HG03354 (cell line): ENCODE results near the gene C3orf18.
A peak's percentile ranks its signal among the peaks of the same experiment; 100 is the strongest.

ENCODE experiments used
- ATAC-seq: cut with Tn5 transposase; IDR thresholded peaks from one replicate; pipeline ENCODE4 v1.9.1; 2021; ENCODE audit warnings: mild to moderate bottlenecking; ENCODE audit not compliant: unreplicated experiment, poor library complexity, severe bottlenecking

C3orf18 gene

DNA sequence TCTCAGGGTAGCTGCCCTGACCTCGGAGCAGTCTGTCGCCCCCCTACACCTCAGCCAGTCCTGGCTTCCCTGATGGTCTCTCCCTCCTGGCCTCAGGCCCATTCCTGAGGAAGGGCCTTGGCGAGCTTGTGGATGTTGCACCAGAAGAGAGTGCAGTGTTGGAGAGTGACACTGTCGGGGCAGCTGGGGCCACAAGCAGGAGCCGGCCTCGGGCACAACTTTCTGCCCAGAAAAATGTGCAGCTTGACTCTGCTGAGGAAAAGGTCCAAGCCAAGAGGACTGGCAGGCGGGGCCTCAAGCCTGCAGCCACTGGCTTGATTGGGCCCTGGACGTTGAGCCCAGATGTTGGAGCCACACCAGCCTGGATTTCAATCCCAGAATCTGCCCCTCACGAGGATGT is 14.5 kb upstream of the C3orf18 start:
- ATAC-seq: no peak

DNA sequence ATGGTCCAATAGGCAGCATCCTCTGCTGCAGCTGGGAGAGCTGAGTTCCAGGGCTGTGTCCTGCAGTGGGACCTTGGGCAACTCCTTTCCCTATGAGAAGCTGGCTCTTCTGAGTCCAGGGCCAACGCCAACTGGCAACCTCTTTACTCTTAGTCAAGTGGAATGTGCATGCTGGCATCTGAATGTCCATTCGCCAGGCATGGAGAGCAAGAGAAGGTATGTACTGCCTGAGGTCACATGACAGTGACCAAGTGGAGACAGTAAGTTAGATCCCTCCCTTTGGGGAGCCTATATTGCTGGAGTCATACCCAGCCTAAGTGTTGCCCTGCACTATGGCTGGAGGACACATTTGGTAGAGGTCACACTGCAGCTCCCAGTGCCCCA is 13.9 kb upstream of the C3orf18 start:
- ATAC-seq: no peak

DNA sequence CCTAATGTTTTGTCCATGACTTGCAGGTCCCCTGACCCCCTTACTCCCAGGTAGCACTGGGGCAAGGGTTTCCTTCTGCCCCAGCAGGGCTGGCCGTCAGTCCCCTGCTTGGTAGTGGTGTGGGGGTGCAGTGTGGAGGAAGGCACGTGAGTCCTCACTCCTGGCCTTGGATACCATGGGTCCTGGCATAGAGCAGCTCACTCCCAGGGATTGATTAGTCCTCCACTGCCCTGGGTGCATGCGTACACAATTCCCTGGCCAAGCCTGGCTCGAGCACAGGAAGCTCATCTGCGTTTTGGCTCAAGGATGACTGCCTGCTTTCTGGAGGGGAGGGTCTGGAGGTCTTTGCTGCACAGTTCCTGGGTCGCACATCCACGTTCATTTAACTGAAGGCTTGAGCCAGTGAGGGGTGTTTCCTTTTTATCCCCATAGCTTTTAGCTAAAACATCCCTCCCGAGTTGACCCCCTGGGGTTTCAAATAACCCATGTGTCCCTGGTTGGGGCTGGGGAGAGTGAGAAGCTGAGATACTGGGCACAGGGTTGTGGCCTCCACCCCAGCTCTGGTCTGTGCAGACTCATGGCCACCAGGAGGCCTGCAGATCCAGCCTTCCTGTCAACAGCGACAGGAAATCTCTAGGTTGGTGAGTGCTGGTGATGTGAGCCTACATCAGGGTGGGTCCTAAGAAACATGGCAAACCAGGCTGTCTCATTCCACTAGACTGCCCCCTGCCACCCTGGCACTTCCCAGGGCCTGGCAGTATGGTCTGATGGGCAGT is 13.3 kb upstream of the C3orf18 start:
- ATAC-seq: no peak

DNA sequence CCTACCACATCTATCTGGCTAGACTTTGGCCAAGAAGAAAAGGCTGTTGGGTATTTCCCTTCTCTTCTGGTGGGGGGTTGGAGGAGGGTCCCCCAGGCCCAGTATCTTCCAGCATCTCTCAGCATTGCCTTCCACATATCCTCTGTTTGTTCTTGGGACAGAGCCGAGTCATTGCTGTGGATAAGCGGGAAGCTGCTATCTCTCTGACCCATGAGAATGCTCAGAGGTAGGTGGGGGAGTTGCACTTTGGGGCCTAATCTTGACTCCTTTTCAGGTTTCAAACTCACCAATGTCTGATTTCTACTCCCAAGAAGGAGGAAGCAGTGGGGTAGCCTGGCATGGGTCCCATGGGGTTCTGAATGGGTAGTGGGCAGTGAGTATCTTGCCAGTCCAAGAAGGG is 9.8 kb upstream of the C3orf18 start:
- no peak for ATAC-seq

DNA sequence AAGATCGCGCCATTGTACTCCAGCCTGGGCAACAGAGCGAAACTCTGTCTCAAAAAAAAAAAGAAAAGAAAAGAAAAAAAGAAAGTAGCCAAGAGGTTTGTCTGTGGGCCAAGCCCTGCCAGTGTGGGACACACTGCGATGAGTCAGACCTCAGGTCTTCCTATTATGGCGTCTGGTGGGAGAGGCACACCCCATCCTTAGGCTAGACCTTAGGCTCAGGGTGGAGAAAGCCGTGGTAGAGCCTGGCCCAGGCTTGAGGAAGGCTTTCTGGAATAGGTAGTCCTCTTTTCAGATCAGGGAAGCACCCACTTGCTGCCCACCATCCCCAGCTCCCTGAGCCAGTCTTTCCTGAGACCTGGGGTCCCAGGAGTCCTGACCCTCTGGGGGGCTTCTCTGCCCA is 7.8 kb upstream of the C3orf18 start:
- no peak for ATAC-seq

DNA sequence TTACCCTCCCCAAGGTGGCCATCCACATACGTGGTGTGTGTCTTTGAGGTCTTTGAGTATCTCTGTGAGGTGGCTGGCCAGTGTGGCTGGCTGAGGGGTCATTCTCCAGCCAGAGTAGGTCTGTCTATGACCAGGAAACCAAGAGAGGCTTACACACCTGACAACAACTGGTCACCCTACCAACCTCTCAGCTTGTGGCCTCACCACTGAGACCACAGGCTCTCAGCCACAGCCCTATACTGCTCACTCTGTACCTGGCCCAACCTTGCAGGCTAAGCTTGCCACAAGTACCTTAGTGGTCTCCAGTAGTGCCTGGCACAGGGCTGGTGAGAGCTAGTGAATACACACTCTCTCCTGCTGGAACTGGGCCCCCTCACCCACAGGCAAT is 6.9 kb upstream of the C3orf18 start:
- ATAC-seq: no peak

DNA sequence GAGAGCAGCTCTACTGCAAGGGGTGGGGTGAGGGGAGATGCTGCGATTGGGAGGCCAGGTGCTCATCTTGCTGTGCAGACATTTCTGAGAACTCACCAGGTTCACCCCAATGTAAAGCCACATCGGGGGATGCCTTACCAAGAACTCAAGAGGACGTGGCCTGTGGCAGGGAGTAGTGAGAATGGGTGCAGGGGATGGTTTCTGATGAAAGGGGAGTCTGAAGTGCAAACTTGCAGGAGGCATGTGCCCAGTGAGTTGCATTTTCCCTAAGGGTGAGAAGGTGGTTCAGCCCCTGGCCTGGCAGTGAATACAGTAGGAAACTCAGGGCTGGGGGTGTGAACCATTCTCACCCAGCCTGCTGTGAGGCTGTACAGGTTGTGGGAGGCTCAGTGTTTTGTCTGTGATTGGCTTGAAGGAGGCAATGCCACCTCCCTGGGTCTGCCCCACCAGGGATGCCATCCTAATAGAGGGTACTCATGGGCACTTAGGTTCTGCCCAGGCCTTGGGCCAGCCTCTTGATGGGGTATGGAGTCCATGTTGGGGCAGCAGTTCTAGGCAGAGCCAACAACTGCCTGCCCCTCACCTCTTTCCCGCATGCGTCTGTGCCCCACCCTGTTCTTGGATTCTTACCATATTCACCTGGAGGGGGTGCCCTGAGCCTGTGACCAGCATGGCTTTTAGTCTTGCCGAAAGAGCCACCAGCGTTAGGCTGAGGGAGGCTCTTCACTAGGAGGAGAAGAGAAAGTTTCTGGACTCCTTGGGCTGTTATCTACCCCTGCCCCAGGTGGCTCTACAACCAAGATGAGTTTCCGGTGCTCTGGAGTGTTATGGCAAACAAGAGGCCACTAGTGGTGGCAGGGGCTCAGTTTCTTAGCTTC is 6.3 kb upstream of the C3orf18 start:
- no peak for ATAC-seq

DNA sequence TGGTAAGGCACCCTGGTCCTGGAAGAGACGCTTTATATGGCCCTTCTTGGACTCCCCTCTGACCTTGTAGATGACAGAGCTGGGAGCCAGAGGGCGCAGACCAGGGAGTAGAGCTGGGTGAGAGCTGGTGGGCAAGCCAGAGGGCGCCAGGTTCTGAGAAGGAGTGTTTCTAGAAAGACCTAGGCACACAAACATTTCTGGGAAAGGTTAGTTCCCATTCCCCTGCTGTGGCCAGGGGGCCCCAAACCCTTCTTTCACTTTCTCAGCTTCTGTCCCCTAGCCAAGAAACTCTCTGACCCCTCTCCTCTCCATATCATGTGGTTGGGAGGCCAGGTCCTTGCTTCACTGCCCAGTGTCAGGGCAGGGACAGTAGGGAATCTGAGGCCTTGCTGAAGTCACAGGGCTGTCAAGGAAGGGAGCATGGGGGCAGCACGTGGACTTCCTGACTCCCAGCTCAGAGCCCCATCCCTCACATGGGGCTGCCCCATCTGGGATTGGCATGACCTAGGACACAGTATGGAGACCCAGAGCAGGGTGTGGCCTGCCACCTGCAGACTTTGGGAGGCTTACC is 5.3 kb upstream of the C3orf18 start:
- no peak for ATAC-seq

DNA sequence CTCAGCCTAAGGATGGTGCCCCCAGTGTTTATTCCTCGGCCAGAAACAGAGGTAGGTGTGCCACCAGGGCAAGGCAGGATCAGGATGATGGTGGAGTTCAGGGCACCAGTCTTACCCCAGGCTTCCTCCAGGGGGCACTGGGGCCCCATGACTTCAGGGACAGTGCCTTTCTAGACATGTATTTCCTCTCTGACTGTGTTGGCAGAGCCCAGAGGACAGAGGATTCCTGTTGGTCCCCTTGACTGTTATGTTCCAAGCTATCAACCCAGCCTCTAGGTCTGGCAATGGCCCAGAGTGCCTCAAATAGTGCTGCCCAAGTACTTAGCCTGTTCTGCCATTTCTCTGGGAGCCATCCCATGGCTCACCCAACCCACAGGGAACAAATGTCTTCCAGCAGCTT is 4.6 kb upstream of the C3orf18 start:
- ATAC-seq: peak; percentile 18

DNA sequence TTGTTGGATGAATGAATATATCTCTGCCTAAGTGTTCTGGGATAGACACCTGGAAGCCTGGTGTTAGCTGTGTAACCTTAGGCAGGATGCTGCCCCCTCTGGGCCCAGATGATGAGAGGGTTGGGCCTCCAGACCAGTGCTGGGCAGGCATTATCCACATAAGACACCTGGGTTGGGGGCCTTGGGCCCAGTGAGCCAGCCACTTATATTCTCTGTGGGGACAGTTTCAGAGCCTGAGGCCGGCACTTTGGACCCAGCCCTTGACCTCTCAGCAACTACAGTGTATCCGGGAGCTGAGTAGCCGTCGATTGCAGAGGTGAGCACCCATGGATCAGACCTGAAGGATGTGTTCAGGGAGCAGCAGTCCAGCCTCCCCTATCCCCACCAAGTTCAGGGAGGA is 3.9 kb upstream of the C3orf18 start:
- no peak for ATAC-seq

DNA sequence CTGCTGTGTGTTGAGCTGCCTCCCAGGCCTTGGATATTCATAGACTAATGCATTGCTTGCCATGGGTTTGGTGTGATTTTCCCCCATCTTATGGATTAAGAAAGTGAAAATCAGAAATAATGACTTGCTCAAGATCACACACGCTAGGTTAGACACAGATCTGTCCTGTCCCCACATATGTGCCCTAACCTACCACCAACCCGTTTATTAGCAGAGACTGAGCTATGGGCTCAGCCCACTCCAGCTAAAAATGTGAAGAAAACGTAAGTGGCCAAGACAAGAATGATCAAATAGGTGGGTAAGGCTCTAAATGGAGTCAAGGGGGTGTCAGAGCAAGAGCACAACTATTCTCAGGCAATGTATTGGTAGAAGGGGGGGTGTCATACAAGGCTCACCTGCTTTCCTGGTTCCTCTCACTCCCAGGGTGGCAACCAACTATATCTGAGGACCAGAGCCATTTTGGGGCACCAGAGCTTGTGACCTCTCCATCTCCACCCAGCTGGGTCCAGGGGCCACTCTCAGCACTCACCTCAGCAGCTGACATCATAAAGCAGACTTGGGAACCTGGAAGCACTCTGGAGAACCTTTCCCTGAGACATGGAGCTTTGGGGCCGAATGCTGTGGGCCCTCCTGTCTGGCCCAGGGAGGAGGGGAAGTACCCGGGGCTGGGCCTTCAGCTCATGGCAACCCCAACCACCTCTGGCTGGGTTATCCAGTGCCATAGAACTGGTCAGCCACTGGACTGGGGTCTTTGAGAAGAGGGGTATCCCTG is 3.1 kb upstream of the C3orf18 start:
- ATAC-seq: no peak

DNA sequence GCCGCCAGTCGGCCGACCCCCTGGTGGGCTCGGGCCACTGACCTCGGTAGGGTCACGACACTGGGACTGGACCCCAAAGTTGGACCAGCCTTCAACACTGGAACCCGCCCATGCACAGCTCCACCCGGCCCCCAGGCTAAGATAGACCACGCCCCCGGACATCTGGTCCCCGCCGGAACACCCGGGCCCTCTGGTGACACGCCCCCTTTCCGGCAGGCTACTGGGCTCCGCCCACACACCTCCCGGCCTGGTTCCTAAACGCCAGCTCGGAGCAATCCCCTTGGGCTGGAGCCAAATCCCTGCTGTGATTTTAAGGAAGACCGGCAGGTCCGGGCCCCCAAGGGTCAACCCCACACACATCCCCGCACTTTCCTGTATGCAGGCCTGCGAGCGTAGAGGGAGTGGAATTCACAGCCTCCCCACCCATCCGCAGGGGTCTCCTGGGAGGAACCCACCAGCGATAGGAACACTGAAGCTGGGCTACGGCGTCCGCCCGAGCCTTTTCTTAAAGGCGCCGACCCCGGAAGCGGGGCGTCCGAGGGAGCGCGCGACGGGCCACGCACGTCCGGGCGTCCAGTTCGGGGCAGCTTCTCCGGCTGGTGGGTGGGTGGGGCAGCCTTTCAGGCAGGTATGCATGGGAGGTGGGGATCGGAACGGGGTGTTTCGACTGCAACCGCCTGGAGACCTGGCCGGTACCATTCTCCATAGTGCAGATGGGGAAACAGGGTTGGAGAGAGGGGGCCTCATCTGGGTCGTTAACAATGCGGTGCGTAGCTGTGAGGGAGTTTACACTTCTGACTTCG is 1.6 kb upstream of the C3orf18 start, which contains the start of gene HEMK1:
Gene HEMK1 (plus strand): TSS at position 576 of the 803 bp plus-strand sequence. CDS start 1,583 bp downstream, outside the sequence.
- ATAC-seq: peak; percentile 74

DNA sequence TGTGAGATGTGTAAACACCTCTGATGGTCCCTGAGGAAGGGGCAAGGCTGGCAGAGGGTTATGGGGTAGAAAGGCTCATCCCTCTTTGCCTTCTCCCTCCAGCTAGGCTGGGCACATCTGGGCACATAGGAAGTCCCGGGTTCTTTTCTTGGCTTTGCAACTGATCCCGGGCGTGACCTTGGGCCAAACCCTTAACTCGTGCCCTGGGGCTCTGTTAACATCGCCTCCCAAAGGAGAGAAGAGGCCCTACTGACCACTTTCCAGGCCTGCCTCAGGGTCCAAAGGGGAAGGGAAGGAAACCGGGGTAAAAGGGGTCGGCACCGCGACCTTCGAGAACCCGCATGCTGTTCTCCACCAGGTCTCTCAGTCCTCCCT is 549 bp downstream of the C3orf18 start:
- ATAC-seq: no peak

DNA sequence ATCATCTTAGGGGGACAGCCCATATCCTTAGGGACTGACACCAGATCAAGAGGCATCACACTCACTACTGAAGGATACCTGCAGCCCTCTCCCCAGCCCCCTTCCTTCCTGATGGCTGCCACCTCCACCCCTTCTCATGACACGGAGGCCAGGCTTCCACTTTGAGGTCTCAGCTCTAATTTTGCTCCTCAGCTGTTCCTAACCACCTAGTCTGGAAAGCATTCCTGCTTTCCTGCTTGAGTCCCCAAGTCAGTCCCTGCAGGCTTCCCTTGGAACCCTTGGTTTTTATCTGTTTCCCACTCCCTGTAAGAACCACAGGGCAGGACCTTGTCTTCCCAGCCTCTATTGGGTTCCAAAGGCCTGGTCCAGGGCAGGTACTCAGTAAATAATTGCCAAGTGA is 3.2 kb downstream of the C3orf18 start:
- ATAC-seq: no peak

DNA sequence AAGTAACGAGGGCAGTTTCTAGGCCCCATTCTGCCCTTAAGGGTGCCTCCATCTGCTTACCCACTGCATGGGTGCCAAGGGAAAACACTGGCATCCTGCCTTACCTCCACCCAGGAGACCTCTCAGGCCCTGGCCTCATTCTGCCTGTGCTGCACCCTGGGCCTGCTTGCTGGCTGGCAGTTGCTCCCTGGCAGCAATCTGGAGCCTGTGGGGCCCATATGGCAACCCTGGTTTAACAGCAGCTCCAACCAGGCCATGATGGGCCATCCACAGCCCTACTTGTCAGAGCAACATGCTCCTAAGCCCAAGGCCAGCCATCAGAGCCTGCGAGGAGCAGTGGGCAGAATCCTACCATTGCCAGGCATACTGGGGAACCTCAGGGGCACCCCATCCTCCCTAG is 3.7 kb downstream of the C3orf18 start:
- ATAC-seq: no peak

DNA sequence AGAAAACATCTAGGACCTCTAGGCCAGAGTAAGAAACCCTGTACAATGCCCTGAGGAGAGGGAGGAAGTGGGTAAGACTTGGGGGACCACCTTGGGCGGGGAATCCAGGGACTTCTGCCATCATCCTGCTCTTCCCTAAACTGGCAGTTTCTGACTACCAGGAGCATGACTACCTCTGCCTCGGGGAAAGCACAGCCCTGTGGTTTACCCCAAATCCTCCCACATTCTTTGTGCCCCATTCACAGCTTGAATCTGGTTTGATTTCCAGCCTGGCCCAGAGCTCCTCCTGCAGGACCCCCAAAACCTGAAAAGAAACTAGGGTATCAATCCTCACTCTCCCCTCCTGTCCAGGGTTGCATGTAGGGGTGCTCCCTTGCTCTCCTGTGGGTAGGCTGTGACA is 4.7 kb downstream of the C3orf18 start:
- ATAC-seq: no peak

DNA sequence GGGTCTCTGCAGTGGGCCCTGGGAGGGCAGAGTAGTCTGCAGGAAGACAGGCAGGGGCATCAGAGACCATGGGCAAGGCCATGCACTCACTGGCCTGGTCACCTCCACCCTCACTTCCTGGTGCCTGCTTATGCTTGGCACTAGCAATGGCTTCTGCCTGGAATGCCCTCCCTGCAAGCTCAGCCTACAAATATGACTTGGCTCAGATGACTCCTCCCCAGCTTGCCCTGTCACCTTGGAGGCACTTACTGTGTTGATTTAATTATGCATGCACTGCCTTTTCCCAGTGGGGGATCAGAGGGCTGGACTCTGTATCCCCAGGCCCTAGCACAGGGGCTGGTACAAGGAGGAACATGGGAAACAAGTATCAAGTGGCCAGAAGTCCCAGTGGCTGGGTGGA is 7.8 kb downstream of the C3orf18 start:
- no peak for ATAC-seq

DNA sequence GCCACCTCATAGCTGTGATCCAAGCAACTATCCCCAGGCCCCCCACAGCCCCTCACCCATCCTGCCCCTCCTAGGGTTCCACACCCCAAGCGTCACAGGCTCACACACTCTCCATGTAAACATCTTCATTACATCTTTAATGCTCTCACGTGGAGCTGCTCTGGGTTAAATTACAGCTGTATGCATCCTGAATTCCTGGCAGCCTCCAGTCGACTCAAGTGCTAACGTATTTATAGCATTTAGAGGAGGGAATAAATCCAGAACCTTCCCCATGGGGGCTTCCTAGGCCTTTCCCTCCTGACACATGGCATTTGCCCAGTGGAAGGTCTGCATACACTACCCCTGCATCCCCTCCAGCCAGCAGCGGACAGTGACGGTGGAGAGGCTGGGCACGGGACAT is 9.6 kb downstream of the C3orf18 start:
- ATAC-seq: no peak

DNA sequence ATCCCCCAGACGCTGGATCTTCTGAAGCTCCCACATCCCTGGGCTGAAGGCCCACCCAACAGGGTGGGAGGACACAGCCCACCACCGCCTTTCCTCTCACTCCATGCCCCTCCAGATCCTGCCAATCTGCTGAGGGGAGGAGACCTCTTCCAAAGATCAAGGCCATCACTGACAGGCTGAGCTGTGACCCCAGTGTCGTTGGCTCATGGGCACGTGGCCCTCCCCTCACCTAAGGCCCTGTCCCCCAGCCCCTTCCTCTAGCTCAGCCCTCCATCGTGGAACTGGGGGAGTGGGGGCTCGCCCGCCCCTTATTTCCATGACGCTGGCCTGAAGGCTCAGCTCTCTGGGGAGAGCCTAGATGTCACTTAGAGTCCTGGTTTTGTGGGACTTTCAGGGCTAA is 10.4 kb downstream of the C3orf18 start:
- ATAC-seq: no peak
